Suprapubic skin (tissue), 3 donors: ENCODE measurements around the gene SCFD1.

Experiments used
- CTCF ChIP-seq, 2 donors: fragments of 200-600 bp in 1 of 2; fragments of 450-650 bp in 1 of 2; sonication (generic) in 1 of 2; IDR thresholded peaks; one replicate each; pipeline ENCODE4 v1.5.1; 2016 to 2019; ENCODE audit warnings: antibody characterized with exemption in 2 of 2, mild to moderate bottlenecking in 1 of 2, moderate library complexity in 1 of 2
- POLR2A ChIP-seq, 2 donors: fragments of 450-650 bp; IDR thresholded peaks; one replicate each; pipeline ENCODE4 v1.6.1; 2017; ENCODE audit warnings: antibody characterized with exemption in 2 of 2, mild to moderate bottlenecking in 2 of 2, moderate library complexity in 2 of 2

GRCh38 chr14:30655658-30656057 is 33.5 kb downstream of the SCFD1 start:
- no peak for TF ChIP-seq POLR2A (IDR thresholded peaks at IDR 0.05)
- TF ChIP-seq CTCF (IDR thresholded peaks at IDR 0.05), result no peak
